Epithelial cell of proximal tubule (primary cell): Measurements from ENCODE around the gene GALNT18. TPM values are rescaled to one million over a fixed set of nuclear protein-coding genes. Genes with fewer than 3 reads are reported as not detected.

Experiments used
- DNase-seq: peaks from one replicate; pipeline ENCODE4 v3.0.0-alpha.2; 2011; ENCODE audit warnings: low read depth
- H3K4me3 ChIP-seq: 2 replicates; pipeline ENCODE4 v1.5.1; 2011; ENCODE audit warnings: low read depth, mild to moderate bottlenecking, low read length
- CTCF ChIP-seq: conservative IDR thresholded peaks from 2 replicates; pipeline ENCODE4 v1.5.1; 2012; ENCODE audit warnings: low read depth, mild to moderate bottlenecking, low read length
- total RNA-seq: library from RNA; depleted of rRNA; stranded (reverse); fragments of >200 nt; gene quantifications from 2 replicates; pipeline ENCODE4 v1.2.3, GENCODE V29; 2015

GALNT18 gene
- total RNA-seq, 1 donor from 2014 or later, result 7.8 TPM

GRCh38 chr11:11349106-11349825 is 272.5 kb downstream of the GALNT18 start:
- H3K4me3 ChIP-seq, result no peak overlapping the region
- no peak for DNase-seq
- TF ChIP-seq CTCF, result no peak

GRCh38 chr11:11348303-11348702 is 273.5 kb downstream of the GALNT18 start:
- no peak for DNase-seq
- TF ChIP-seq CTCF, result no peak
- H3K4me3 ChIP-seq, result no peak overlapping the region

DNA sequence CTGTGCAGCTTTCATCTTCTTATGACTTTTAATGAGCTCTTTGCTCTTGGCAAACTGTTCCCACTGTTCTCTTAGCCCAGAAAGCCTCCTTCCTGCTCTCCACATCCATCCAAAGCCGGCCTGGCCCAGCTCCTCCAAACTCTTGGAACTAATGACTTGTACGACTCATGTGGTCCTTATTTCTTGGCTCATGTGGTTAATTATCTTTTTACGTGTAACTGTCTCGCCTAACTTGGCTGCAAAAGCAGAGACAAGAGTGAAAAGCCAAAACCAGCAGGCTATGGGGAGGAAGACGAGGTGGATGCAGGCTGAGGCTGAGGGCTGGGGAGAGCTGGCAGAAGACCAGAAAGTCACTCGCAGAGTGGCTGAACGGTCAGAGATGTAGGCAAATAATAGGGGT is 274.2 kb downstream of the GALNT18 start:
- no peak overlapping the region for H3K4me3 ChIP-seq
- TF ChIP-seq CTCF, result no peak
- DNase-seq, result no peak

GRCh38 chr11:11346303-11346702 is 275.5 kb downstream of the GALNT18 start:
- no peak for TF ChIP-seq CTCF
- DNase-seq, result no peak
- H3K4me3 ChIP-seq, result no peak overlapping the region

DNA sequence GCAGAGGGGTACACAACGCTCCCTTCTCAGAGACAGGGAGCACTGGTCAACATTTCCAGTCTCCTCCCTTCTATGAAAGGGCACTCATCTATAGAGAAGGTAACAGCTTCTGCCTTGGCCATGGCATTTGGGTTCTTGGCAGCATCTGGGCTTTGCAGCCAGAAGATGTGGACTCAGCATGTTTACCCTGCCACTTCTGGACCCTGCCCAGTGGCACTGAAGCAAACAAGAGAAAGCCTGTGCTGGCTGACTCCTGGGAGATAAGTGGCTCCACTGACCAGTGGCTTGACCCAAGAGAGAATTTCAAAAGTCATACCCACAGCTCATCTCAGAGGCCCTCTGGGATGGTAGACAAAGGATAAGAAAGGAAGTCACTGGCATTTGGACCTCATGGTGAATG is 276.7 kb downstream of the GALNT18 start:
- no peak overlapping the region for H3K4me3 ChIP-seq
- no peak for DNase-seq
- no peak for TF ChIP-seq CTCF

- DNase-seq, result no peak
- TF ChIP-seq CTCF, result no peak
- H3K4me3 ChIP-seq, result no peak overlapping the region
Measured at GRCh38 chr11:11344045-11344444, 277.8 kb downstream of the GALNT18 start.

DNA sequence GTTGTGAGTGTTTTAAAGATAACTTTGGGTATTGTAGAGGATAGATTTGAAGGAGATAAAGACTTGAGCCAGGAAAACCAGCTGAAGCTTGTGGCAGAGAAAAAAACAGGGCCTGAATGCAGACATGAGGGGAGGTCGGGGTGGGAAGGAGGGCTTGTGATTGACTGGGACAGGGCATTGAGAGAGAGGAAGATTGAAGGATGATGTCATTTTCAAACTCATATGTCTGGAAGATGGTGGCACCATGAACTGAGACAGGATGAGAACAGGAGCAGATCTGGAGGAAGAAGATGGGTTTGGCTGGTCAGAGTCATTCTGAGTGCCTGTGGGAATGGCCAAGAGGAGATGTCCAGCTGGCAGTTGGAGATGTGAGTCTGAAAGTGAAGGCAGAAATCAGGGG is 283.5 kb downstream of the GALNT18 start:
- no peak for DNase-seq
- no peak overlapping the region for H3K4me3 ChIP-seq
- no peak for TF ChIP-seq CTCF
